A673 (cell line): Measurements from ENCODE around the gene KMT2D. TPM values are rescaled to one million over a fixed set of nuclear protein-coding genes. Genes with fewer than 3 reads are reported as not detected.

Experiments used
- BruUV-seq: library from RNA; stranded (reverse); fragments of 400-500 nt; replicated peaks from 2 replicates; lab custom pipeline; 2021; lab: Mats Ljungman, UMichigan
- CTCF ChIA-PET: fragments of 300-600 bp; sonication (Branson Sonifier 250); formaldehyde crosslinking; loops from one replicate; lab custom pipeline; 2022; ENCODE audit warnings: antibody characterized with exemption; lab: Charles Lee
- POLR2A ChIA-PET: fragments of 300-600 bp; sonication (Branson Sonifier 250); formaldehyde crosslinking; loops from one replicate; lab custom pipeline; 2022; ENCODE audit warnings: antibody characterized with exemption; ENCODE audit not compliant: low non-redundant PET; lab: Charles Lee
- DNase-seq: peaks from one replicate; pipeline ENCODE4 v3.0.0-alpha.2; 2015; ENCODE audit warnings: low spot score
- H3K27ac ChIP-seq: fragments of 200-600 bp; sonication (generic); 2 replicates; pipeline ENCODE4 v1.5.1; 2016; ENCODE audit warnings: mixed run types, low read depth, mild to moderate bottlenecking, mixed read lengths, antibody characterized with exemption, low read length; ENCODE audit not compliant: poor library complexity, severe bottlenecking
- H3K27me3 ChIP-seq: fragments of 200-600 bp; sonication (generic); replicated peaks from 2 replicates; pipeline ENCODE4 v1.6.1; 2017; ENCODE audit warnings: mixed run types, low read depth, mild to moderate bottlenecking, mixed read lengths, antibody characterized with exemption, low read length; ENCODE audit not compliant: insufficient read depth, poor library complexity
- H3K36me3 ChIP-seq: fragments of 200-600 bp; sonication (generic); 2 replicates; pipeline ENCODE4 v1.6.1; 2016; ENCODE audit warnings: mixed run types, mild to moderate bottlenecking, mixed read lengths, antibody characterized with exemption, low read length; ENCODE audit not compliant: insufficient read depth, poor library complexity, severe bottlenecking
- H3K4me1 ChIP-seq: fragments of 200-600 bp; sonication (generic); 2 replicates; pipeline ENCODE4 v1.6.1; 2017; ENCODE audit warnings: mixed run types, mild to moderate bottlenecking, mixed read lengths, antibody characterized with exemption, low read length; ENCODE audit not compliant: insufficient read depth, poor library complexity, severe bottlenecking
- H3K4me3 ChIP-seq: fragments of 200-600 bp; sonication (generic); 2 replicates; pipeline ENCODE4 v1.5.1; 2016; ENCODE audit warnings: low read depth, mixed run types, mild to moderate bottlenecking, mixed read lengths, low read length; ENCODE audit not compliant: poor library complexity, severe bottlenecking
- H3K9me3 ChIP-seq: fragments of 200-600 bp; sonication (generic); 2 replicates; pipeline ENCODE4 v1.6.1; 2016; ENCODE audit warnings: mixed run types, low read depth, mild to moderate bottlenecking, mixed read lengths, antibody characterized with exemption, low read length; ENCODE audit not compliant: poor library complexity, severe bottlenecking
- CTCF ChIP-seq: fragments of 300-800, 200-600 bp; sonication (generic); conservative IDR thresholded peaks from 2 replicates; pipeline ENCODE4 v1.5.1; 2017; ENCODE audit warnings: low read depth, mild to moderate bottlenecking, antibody characterized with exemption, low read length, moderate library complexity, mixed read lengths
- EZH2 ChIP-seq: fragments of 200-600 bp; sonication (generic); IDR thresholded peaks from 2 replicates; pipeline ENCODE4 v1.6.1; 2017; ENCODE audit warnings: borderline replicate concordance, low read depth, mild to moderate bottlenecking, mixed read lengths, antibody characterized with exemption, low read length; ENCODE audit not compliant: poor library complexity, severe bottlenecking
- intact Hi-C: fragments of 100-400 bp; cut with micrococcal nuclease; formaldehyde crosslinking; loops from one replicate; pipeline ENCODE4 v1.10.0; 2022; ENCODE audit not compliant: unreplicated experiment
- total RNA-seq: library from RNA; stranded (reverse); gene quantifications from 2 replicates; pipeline ENCODE4 v1.2.3, GENCODE V29; 2021

KMT2D gene
- total RNA-seq, 1 experiment from 2014 or later = 138 TPM

GRCh38 chr12:49097381-49097780 lies 36.8 kb upstream of the KMT2D start:
- Histone ChIP-seq H3K4me1 (no peaks in the 10 kb centered on the region), H3K27me3 (peaks cover 30% of the 10 kb centered on the region), H3K9me3 (no peaks in the 10 kb centered on the region), H3K4me3 (no peak overlapping the region), H3K36me3 (peaks cover 23% of the 10 kb centered on the region), H3K27ac (no peak overlapping the region)
- POLR2A ChIA-PET = no interaction called here
- intact Hi-C loops = no loop called here
- no TSS peak for BruUV-seq
- no peak for TF ChIP-seq CTCF
- TF ChIP-seq EZH2 = no peak
- CTCF ChIA-PET = interaction anchor here (1.0 to 2.2 kb wide), 5 partner anchors 8 to 33 kb away, joined by 3 to 19 read pairs (median 5); partner anchors contain the start of gene LMBR1L
- DNase-seq = no peak

- Histone ChIP-seq H3K27ac (no peak overlapping the region), H3K4me3 (no peak overlapping the region), H3K36me3 (peaks cover 8% of the 10 kb centered on the region), H3K9me3 (no peaks in the 10 kb centered on the region), H3K27me3 (peaks cover 54% of the 10 kb centered on the region), H3K4me1 (peaks cover 8% of the 10 kb centered on the region)
- BruUV-seq = no TSS peak
- intact Hi-C loops = no loop called here
- POLR2A ChIA-PET = no interaction called here
- no peak for DNase-seq
- TF ChIP-seq CTCF (no peak), EZH2 (no peak)
- CTCF ChIA-PET = no interaction called here
Observed at GRCh38 chr12:49094975-49095365, 34.4 kb upstream of the KMT2D start.

DNA sequence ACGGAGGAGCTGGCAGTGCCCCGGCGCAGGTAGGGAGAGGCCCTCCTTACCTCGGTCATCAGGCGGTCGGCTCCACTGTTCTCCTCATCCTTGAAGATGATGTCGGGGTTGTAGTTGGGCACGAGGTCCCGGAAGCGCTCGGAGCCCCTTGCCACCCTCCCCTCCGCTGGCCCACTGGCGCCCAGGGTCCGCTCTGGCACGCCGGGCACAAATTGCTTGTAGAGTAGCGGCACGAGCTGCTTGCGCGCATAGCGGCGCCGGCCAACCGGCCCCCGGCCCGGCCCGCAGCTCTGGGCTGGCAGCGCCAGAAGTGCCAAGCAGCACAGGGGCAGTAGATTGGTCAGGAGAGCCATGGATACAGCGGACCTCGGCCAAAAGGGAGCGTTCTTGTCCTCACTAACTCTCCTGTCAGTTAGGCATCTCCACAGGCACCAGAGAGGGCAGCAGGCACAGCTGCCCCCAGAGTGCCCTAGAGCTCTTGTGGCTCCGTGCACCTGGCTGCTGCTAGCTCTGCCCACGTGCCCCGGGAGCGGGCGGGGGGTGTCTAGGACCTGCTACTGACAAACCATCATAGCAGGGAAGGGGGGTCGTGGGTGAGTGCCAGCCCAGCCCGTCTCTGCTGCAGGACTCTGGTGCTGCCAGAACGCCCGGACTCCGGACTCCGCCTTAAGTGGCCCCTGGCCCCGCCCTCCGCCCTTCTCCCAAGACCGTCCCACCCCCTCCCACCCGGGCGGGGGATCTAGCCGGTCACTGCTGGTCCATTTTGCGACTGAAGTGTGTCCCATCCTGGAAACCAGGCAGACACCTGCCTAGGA lies 33.8 kb upstream of the KMT2D start, which contains the start of gene DHH:
Gene DHH (minus strand): TSS at position 642 of the 815 bp plus-strand sequence. CDS start 289 bp downstream, at position 353.
- ChIA-PET CTCF (interaction anchor here (1.5 kb wide), 1 partner anchor 30 kb away, joined by 5 read pairs; no protein-coding TSS in a partner anchor), POLR2A (no interaction called here)
- no peak for DNase-seq
- H3K27ac ChIP-seq = no peak within 1 kb of the TSS
- H3K4me1 ChIP-seq = peaks cover 9% of the 10 kb centered on the region
- peaks cover 61% of the 10 kb centered on the region for H3K27me3 ChIP-seq
- intact Hi-C loops = no loop called here
- H3K4me3 ChIP-seq = peak within 1 kb of the TSS; percentile 10
- TF ChIP-seq EZH2 (peak; percentile 81), CTCF (no peak)
- peaks cover 5% of the 10 kb centered on the region for H3K36me3 ChIP-seq
- BruUV-seq = no TSS peak
- no peaks in the 10 kb centered on the region for H3K9me3 ChIP-seq
